Neural progenitor cell (in vitro differentiated cells): ENCODE measurements around the gene METTL16. TPM values are rescaled to one million over a fixed set of nuclear protein-coding genes. Genes with fewer than 3 reads are reported as not detected.
A peak's percentile ranks its signal among the peaks of the same experiment; 100 is the strongest.
"Not testable (repeated sequence)": the region's sequence is repeated elsewhere in the genome, so short reads cannot be mapped to it uniquely, and the experiment has no call there.

Experiments
- DNase-seq: peaks from one replicate; pipeline ENCODE4 v3.0.0-alpha.2; 2016; ENCODE audit warnings: low spot score
- H2AFZ ChIP-seq: fragments of 200-600 bp; sonication (generic); replicated peaks from 2 replicates; pipeline ENCODE4 v1.6.1; 2016; ENCODE audit warnings: antibody characterized with exemption
- H3F3A ChIP-seq: fragments of 200-600 bp; sonication (generic); 2 replicates; pipeline ENCODE4 v1.6.1; 2016; ENCODE audit warnings: antibody characterized with exemption, low read depth
- H3K27ac ChIP-seq: fragments of 200-600 bp; sonication (generic); 2 replicates; pipeline ENCODE4 v1.5.1; 2016; ENCODE audit warnings: mild to moderate bottlenecking
- H3K27me3 ChIP-seq: fragments of 200-600 bp; sonication (generic); 2 replicates; pipeline ENCODE4 v1.6.1; 2016; ENCODE audit warnings: mild to moderate bottlenecking, moderate library complexity
- H3K36me3 ChIP-seq: fragments of 200-600 bp; sonication (generic); 2 replicates; pipeline ENCODE4 v1.5.1; 2016
- H3K4me1 ChIP-seq: fragments of 200-600 bp; sonication (generic); 2 replicates; pipeline ENCODE4 v1.6.1; 2016; ENCODE audit warnings: mixed run types
- H3K4me2 ChIP-seq: fragments of 200-600 bp; sonication (generic); 2 replicates; pipeline ENCODE4 v1.6.1; 2016
- H3K4me3 ChIP-seq: fragments of 200-600 bp; sonication (generic); 2 replicates; pipeline ENCODE4 v1.5.1; 2016
- H3K79me2 ChIP-seq: fragments of 200-600 bp; sonication (generic); 2 replicates; pipeline ENCODE4 v1.6.1; 2016; ENCODE audit warnings: low read depth
- H3K9ac ChIP-seq: fragments of 200-600 bp; sonication (generic); 2 replicates; pipeline ENCODE4 v1.6.1; 2016
- H3K9me3 ChIP-seq: fragments of 200-600 bp; sonication (generic); 2 replicates; pipeline ENCODE4 v1.5.1; 2016; ENCODE audit warnings: low read depth
- H4K20me1 ChIP-seq: fragments of 200-600 bp; sonication (generic); 2 replicates; pipeline ENCODE4 v1.6.1; 2016; ENCODE audit warnings: low read depth
- H3K27ac Mint-ChIP-seq: 3 replicates; pipeline ENCODE4 v1.8.0; 2021; ENCODE audit warnings: mixed read lengths
- H3K27me3 Mint-ChIP-seq: 2 replicates; pipeline ENCODE4 v1.8.0; 2022; ENCODE audit warnings: low read depth, mild to moderate bottlenecking, inconsistent platforms, moderate library complexity, mixed read lengths; ENCODE audit not compliant: insufficient read depth
- H3K36me3 Mint-ChIP-seq: 3 replicates; pipeline ENCODE4 v1.8.0; 2021; ENCODE audit warnings: mixed read lengths
- H3K4me1 Mint-ChIP-seq: 3 replicates; pipeline ENCODE4 v1.8.0; 2021; ENCODE audit warnings: mixed read lengths
- H3K4me3 Mint-ChIP-seq: 3 replicates; pipeline ENCODE4 v1.8.0; 2021; ENCODE audit warnings: mild to moderate bottlenecking, moderate library complexity, mixed read lengths
- H3K9me3 Mint-ChIP-seq: 3 replicates; pipeline ENCODE4 v1.8.0; 2020; ENCODE audit warnings: mixed read lengths
- CTCF ChIP-seq: fragments of 200-600 bp; sonication (generic); IDR thresholded peaks from 2 replicates; pipeline ENCODE4 v1.5.1; 2017; ENCODE audit warnings: antibody characterized with exemption, mild to moderate bottlenecking
- EZH2 ChIP-seq: fragments of 200-600 bp; sonication (generic); IDR thresholded peaks from 2 replicates; pipeline ENCODE4 v1.6.1; 2017; ENCODE audit warnings: antibody characterized with exemption, mild to moderate bottlenecking, moderate library complexity
- EZH2phosphoT487 ChIP-seq: fragments of 200-600 bp; sonication (generic); IDR thresholded peaks from 2 replicates; pipeline ENCODE4 v1.6.1; 2017; ENCODE audit warnings: antibody characterized with exemption
- total RNA-seq: library from RNA; depleted of rRNA; stranded (reverse); fragments of >200 nt; gene quantifications from 2 replicates; pipeline ENCODE4 v1.2.3, GENCODE V29; 2015; ENCODE audit warnings: low replicate concordance

The METTL16 gene
- total RNA-seq, 1 donor from 2014 or later, result 40.0 TPM

- H3K36me3 ChIP-seq, result no peaks in the 10 kb centered on the region
- no peaks in the 10 kb centered on the region for H3K4me1 ChIP-seq
- Mint-ChIP-seq H3K27me3 (peaks cover 3% of the 10 kb centered on the region), H3K4me3 (no peak overlapping the region), H3K36me3 (no peaks in the 10 kb centered on the region), H3K27ac (no peak overlapping the region), H3K9me3 (no peaks in the 10 kb centered on the region), H3K4me1 (peaks cover 2% of the 10 kb centered on the region)
- H3K27me3 ChIP-seq, result no peaks in the 10 kb centered on the region
- no peaks in the 10 kb centered on the region for H4K20me1 ChIP-seq
- H3K4me2 ChIP-seq, result no peak overlapping the region
- no peak overlapping the region for H3K4me3 ChIP-seq
- H3K27ac ChIP-seq, result no peak overlapping the region
- H3K9ac ChIP-seq, result no peak overlapping the region
- no peaks in the 10 kb centered on the region for H3K79me2 ChIP-seq
- no peak for DNase-seq
- TF ChIP-seq EZH2, result no peak
- TF ChIP-seq CTCF, result no peak
- no peak for TF ChIP-seq EZH2phosphoT487
- no peak overlapping the region for H2AFZ ChIP-seq
- no peaks in the 10 kb centered on the region for H3F3A ChIP-seq
- no peaks in the 10 kb centered on the region for H3K9me3 ChIP-seq
Measured at GRCh38 chr17:2532146-2532720, 20.5 kb upstream of the METTL16 start.

DNA sequence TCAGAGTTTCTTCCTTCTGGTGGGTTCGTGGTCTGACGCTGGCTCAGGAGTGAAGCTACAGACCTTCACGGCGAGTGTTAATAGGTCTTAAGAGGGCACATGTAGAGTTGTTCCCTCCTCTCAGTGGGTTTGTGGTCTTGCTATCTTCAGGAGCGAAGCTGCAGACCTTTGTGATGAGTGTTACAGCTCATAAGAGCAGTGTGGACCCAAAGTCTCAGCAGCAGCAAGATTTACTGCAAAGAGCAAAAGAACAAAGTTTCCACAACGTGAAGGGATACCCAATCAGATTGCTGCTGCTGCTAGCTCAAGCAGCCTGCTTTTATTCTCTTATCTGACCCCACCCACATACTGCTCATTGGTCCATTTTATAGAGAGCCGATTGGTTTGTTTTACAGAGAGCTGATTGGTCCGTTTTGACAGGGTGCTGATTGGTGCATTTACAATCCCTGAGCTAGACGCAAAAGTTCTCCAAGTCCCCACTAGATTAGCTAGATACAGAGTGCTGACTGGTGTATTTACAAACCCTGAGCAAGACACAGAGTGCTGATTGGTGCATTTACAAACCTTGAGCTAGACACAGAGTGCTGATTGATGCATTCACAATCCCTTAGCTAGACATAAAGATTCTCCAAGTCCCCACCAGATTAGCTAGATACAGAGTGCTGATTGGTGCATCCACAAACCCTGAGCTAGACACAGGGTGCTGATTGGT, 19.7 kb upstream of the METTL16 start:
- H3K9ac ChIP-seq, H3K79me2 ChIP-seq, H3K36me3 ChIP-seq, H4K20me1 ChIP-seq, H3K4me1 ChIP-seq, H3K27me3 ChIP-seq, H3K36me3 Mint-ChIP-seq, H3K4me1 Mint-ChIP-seq, H3K27ac ChIP-seq, H3K4me2 ChIP-seq, H3K4me3 Mint-ChIP-seq, H3K27me3 Mint-ChIP-seq, DNase-seq, H3K4me3 ChIP-seq, H3K9me3 ChIP-seq, H3F3A ChIP-seq, H2AFZ ChIP-seq, H3K9me3 Mint-ChIP-seq: not testable (repeated sequence)
- H3K27ac Mint-ChIP-seq, result peak overlapping the region; percentile 6

- H3F3A ChIP-seq, H3K9ac ChIP-seq, H3K79me2 ChIP-seq, H3K27me3 Mint-ChIP-seq, H3K4me1 Mint-ChIP-seq, H3K36me3 Mint-ChIP-seq, H4K20me1 ChIP-seq, H2AFZ ChIP-seq, H3K4me3 Mint-ChIP-seq, H3K9me3 ChIP-seq, DNase-seq, H3K4me3 ChIP-seq, H3K27ac ChIP-seq, H3K27ac Mint-ChIP-seq, H3K27me3 ChIP-seq, H3K4me2 ChIP-seq, H3K9me3 Mint-ChIP-seq, H3K36me3 ChIP-seq, H3K4me1 ChIP-seq: not testable (repeated sequence)
Measured at GRCh38 chr17:2521775-2522410, 10.2 kb upstream of the METTL16 start.

- no peaks in the 10 kb centered on the region for H3K4me1 ChIP-seq
- H3K9ac ChIP-seq, result no peak overlapping the region
- no peak overlapping the region for H3K4me2 ChIP-seq
- no peak overlapping the region for H3K4me3 ChIP-seq
- H3K4me1 Mint-ChIP-seq, result peaks cover 7% of the 10 kb centered on the region
- no peaks in the 10 kb centered on the region for H3F3A ChIP-seq
- H3K27me3 ChIP-seq, result no peaks in the 10 kb centered on the region
- H3K79me2 ChIP-seq, result no peaks in the 10 kb centered on the region
- H4K20me1 ChIP-seq, result no peaks in the 10 kb centered on the region
- H3K27me3 Mint-ChIP-seq, result peaks cover 5% of the 10 kb centered on the region
- H3K4me3 Mint-ChIP-seq, result no peak overlapping the region
- H3K27ac Mint-ChIP-seq, result no peak overlapping the region
- H3K36me3 Mint-ChIP-seq, result no peaks in the 10 kb centered on the region
- no peak overlapping the region for H2AFZ ChIP-seq
- DNase-seq, result no peak
- H3K9me3 Mint-ChIP-seq, result no peaks in the 10 kb centered on the region
- TF ChIP-seq CTCF, result no peak
- TF ChIP-seq EZH2phosphoT487, result no peak
- no peak for TF ChIP-seq EZH2
- no peak overlapping the region for H3K27ac ChIP-seq
- H3K36me3 ChIP-seq, result no peaks in the 10 kb centered on the region
- no peaks in the 10 kb centered on the region for H3K9me3 ChIP-seq
Measured at GRCh38 chr17:2521257-2521656, 9.6 kb upstream of the METTL16 start.
